COLO829 (cell line): ENCODE measurements around the gene FANCB.

ENCODE experiments used
- DNase-seq: peaks from one replicate; pipeline ENCODE4 v3.0.0; 2012; ENCODE audit warnings: low spot score

The FANCB gene

DNA sequence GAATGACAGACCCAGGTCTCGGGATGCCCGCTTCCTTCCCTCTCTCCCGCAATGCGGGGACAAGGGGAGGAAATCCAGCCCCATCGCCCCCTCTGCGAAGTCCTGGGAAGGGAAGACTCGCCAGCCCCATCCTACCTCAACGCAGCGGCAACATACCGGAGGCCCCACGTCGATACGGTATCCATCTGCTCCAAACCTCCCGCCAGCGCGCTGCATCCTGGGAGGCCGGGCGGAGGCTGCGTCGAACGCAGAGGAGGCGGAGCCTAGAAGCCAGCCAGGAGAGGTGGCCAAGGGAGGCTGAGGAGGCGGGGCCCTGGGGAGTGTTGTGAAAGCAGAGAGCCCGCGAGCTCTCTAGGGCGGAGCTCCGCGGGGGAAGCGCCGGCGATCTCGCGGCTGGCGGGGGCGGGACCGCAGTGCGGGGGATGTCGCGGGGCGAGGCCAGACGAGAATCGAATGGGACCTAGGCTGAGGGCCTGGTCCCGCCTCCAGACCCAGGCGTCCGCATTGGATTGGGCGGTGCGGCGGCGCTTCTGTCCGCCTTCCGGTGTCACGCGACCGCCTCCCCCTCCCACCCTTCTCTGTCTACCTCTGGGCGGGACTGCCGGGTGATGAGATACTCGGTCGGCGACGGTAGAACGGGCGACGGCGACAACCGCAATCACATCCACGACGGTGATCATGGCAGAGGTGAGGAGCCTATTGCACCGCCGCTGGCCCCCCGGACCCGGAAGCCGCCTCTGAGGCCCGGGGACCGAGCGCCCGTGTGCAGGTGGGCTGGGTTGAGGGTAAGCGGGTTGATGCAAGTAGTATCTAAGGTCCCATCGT is at the start of gene FANCB, which contains the start of gene MOSPD2:
FANCB (minus strand) TSS at position 219 of the 825 bp plus-strand sequence. CDS start 7,559 bp downstream, outside the sequence.
MOSPD2 (plus strand) TSS at position 571 of the 825 bp plus-strand sequence; CDS start at position 679, 108 bp downstream.
- DNase-seq, result peak; percentile 89

DNA sequence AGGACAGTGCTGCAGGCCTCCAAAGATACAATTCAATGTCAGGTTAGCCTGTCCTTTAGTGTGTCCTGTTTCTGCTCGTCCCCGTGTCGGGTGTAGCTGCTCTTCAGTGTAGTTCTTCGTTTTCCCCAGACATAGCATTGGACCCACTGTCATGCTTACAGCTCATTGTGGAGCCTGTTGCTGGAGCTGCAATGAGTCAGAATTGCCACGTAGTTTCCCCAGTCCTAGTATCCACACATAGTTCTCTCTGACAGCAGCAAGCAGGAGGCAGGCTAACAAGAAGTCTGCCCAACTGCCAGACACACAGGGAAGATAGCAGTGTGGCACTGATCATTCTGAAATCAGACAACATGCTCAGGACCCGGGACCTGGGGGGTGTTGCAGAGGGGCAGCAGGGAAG is 49.6 kb upstream of the FANCB start:
- DNase-seq, result no peak

DNA sequence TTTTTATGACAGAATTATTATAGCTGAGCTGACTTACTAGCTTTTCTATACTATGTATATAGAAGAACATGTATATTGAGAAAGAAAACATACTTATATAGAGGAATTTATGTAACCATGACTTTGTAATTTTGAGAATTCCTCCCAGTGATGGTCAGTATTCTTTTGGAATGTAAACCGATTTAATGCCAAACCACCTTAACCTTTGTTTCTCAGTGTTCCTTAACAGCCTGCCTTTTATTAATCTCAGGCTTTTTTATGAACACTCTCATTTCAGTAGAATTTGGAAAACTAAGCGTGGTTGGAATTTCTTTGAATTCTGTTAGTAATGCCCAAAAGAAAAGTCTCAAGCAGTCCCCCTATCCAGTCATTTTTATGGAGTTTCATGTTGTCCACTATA is 47.3 kb upstream of the FANCB start:
- no peak for DNase-seq

DNA sequence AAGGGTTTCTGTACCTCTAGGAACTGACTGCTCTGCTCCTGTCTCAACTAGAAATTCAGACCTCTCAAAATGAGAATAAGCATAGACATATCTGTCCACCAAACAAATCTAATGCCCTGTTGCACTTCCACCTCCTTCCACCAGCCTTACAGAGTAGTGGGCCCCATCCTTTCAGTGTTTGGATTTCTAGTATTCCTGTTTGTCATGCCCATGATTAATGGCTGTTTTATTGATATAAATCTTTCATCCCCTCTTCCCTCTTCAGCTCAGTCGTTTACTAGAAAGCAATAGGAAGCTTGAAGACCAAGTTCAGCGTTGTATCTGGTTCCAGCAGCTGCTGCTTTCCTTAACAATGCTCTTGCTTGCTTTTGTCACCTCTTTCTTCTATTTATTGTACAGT is 46.5 kb upstream of the FANCB start:
- DNase-seq, result no peak

DNA sequence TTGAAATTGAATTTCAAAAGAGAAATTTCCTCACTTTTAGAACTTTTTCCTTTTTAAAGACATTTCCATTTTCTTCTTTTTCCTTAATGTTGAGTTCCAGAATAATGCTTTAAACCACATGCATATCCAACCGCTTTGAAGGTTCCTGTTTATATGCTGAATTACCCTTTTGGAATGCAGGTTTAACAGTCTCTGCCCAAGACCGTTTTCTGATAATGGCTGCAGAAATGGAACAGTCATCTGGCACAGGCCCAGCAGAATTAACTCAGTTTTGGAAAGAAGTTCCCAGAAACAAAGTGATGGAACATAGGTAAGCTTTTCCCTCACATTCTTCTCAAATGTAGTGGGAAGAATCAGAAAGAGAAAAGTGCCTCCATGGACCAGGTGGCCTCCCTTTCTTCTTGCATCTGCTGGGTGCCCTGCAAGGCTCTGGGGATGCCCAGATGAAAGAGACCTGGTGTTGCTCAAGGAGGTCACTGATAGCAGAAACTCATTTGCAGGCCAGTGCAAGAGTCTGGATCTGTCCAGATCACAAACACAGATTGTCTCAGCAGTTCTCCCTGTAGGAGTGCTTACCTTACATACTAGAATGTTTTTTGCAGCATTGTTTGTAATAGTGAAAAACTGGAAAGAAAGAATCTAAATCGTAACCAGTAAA is 43.3 kb upstream of the FANCB start:
- no peak for DNase-seq

DNA sequence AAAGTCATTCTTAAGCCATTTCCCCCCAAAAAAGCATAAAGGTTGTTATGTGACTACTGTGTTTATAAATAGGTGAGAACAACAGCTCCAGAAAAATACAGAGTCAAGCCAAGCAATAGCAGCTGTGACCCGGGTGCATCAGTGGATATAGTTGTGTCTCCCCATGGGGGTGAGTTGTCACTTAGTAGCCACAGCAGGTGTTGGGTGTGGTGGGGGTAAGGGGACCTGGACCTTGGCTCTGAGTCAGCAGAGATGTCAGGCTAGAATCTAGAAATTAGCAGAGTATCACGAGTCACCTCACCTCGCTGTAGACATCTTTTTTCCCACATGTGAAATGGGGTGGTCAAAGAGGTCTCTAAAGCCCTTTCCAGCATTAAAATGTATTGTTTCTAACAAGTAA is 42.7 kb upstream of the FANCB start:
- no peak for DNase-seq

DNA sequence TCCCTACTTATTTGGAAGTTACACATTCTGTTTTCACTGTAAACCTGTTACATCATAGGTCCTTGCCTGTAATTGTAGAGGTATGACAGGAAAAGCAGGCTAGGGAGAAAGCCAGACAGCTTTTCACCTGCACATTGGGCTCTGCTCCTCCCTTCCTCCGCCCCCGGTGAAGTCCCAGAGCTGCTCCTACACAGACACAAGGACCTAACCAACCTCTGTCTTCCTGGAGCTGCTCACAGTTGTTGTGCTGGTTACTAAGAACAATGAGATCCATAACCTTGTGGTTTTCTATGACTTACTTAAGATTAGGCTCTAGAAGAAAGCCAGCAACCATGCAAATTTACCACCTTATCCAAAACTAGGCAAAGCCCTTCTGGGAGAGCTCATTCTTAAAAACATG is 40.4 kb upstream of the FANCB start:
- DNase-seq, result no peak

DNA sequence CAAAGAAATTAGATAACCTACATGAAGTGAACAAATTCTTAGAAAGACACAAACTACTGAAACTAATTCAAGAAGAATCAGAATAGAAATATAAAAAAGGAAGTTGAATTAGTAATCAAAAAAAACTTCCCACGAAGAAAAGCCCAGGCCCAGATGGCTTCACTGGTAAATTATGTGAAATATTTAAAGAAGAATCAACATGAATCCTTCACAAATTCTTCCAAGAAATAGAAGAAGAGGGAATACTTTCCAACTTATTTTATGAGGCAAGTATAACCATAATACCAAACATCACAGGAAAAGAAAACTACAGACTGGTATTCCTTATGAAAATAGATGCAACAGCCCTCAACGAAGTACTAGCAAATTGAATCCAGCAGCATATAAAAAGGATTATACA is 31.0 kb upstream of the FANCB start:
- DNase-seq, result no peak

DNA sequence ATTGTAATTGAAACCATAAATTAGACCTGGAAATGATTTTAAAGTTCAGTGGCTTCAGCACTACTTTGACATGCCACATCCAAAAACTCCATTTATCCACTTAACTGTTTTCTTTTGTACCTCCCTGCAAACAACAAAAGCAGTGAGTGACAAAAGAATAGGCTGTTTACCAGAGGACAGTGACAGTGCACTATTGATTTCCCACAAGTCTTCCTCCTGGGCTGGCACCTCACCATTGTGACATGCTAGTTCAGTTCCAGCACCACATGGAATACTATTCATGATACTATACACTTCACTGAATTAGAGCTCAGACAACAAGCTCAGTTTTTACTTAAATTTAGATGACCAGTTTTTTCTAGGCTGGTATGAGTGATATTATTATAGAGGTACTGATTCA is 29.7 kb upstream of the FANCB start:
- no peak for DNase-seq

DNA sequence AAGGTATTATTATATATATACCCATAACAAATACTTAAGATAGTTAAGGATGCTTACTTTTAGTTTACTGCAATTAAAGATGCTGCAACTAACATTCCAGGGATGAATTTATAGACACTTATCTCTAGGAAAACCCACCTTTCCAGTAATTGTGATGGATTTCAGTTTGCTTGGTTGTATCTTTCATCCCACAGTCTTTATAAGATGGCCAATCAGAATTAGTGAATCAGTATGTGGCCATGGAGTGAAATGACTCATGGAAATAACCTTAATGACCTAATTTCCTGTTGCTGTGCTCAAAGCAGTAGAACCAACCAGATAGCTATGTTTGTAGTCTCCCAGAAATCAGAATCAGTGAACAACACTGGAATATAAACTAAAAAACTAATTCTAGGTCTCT is 26.7 kb upstream of the FANCB start:
- peak; percentile 42 for DNase-seq

DNA sequence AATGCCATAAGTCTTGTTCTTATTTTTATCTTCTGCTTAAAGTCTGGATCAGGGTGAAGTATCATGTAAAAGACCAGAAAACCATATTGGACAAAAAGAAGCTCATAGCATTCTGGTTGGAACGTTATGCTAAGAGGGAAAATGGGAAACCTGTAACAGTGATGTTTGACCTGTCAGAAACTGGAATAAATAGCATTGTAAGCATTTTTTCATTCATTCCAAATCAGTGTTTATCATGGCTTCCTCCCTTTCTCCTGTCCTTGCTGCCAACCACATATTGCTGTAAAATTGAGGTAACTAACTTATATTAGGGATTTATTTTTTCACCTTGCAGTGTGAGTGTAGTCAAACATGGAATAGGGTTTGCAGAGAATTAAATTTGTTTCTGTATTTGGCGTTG is 24.2 kb upstream of the FANCB start:
- no peak for DNase-seq

DNA sequence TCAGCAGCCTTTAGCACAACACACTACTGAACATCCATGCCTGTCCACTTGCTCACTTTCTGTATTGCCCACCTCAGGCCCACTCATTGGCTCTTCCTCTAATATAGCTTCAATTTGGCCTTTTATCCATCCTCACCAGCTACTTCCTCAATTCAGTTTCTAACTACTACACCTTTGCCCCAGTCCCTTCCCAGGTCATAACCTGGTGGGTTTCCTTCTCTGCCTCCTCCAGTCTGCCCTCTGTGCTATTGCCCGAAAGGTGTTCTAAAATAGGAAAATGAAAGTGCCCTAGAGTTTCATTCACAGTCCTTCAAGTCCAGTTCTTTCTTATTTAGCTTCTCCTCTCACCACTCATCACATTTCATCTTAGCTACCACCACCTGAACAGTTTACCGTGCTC is 23.4 kb upstream of the FANCB start:
- no peak for DNase-seq

DNA sequence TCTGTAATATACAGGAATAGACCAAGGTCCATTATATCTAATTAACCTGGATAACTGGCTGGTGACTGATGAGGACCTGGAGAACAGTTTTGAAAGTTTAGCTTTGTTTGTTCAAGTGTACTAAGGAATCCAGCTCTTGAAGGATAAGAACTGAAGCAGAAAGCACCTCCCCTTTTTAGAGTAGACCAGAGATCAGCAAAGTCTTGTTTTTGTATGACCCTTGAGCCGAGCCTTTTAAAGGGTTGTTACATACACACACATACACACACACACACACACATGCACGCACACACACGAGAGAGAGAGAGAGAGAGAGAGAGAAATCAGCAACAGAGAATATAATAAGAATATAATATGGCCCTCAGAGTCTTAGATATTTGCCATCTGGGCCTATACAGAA is 13.4 kb upstream of the FANCB start:
- no peak for DNase-seq

DNA sequence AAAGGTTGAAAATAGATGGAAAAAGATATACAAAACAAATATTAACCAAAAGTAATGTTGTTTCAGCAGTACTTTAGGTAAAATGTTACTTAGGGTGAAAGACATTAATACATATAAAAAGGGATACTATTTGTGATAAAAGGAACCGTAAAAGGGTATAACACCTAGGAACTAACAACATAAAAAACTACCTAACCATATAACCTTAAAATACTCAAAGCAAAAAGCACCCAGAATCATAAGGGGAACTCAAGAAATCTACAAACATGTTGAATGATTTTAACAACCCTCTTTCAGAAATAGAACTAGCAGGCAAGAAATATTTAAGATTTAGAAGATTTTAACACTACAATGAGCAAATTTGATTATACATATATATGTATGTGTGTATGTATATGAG is 11.8 kb upstream of the FANCB start:
- DNase-seq, result no peak

DNA sequence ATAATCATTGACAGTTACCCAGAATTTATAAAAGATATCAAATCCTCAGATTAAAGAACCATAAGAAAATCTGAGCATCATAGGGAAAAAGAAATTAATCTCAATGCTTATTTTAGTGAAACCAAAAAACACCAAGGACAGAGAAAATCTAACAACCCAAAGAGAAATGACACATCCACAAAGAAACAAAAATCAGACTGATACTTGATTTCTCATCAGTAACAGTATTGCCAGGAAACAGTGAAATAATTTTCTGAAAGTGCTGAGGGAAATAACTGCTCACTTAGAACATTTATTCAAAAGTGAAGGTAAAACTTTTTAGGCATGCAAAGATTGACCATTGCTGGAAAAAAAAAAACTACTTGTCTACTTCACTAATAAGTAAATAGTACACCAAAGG is 11.0 kb upstream of the FANCB start:
- no peak for DNase-seq

DNA sequence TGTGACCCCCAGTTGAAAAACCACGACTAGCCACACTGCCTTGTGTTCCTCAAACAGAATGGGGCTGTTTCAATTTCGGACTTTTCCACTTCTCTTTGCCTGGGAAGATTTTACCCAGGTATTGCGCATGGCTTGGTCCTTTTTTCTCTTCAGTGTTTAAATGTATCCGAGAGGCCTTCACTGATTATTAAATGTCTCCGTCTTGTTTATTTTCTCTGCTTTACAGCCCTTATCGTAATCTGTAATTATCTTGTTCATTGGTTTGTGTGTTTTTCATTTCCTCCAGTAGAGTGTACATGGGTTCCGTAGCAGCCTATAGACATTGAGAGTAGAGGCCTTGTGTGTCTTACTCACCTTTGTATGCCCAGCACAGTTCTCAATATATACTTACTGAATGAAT is 2.8 kb upstream of the FANCB start:
- DNase-seq, result no peak

DNA sequence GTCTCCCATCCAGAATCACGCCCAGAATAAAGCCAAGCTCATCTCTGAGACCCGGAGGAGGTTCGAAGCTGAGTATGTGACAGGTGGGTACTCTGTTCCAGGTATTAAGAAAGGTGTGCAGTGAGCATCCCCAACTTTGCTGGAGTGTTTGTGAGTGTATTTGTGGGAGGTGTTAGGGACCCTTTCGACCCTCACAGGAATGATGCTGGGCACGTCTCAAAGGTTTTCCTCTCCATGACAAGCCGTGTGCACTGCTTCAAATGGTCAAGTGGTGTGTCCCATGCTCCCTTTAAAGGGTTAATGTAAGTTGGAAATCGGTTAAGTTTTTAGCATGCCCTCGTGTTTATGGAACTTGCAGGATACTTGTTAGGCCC is 794 bp upstream of the FANCB start:
- DNase-seq, result no peak

DNA sequence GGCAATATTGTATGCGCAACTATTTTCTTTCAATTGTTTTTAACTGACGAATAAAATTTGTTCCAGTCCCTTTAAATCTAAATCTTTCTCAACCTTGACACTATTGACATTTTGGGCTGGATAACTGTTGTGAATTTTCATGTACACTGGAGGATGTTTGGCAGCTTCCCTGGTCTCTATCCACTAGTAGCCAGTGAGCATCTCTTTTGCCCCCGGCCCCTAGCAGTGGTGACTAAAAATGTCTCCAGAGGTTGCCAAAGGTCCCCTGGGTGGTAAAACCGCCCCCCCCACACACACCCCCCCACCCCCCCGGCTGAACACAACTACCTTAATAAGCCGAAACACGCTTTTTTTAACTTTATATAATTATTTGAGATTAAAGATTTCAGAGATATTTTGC is 514 bp downstream of the FANCB start:
- DNase-seq, result no peak

DNA sequence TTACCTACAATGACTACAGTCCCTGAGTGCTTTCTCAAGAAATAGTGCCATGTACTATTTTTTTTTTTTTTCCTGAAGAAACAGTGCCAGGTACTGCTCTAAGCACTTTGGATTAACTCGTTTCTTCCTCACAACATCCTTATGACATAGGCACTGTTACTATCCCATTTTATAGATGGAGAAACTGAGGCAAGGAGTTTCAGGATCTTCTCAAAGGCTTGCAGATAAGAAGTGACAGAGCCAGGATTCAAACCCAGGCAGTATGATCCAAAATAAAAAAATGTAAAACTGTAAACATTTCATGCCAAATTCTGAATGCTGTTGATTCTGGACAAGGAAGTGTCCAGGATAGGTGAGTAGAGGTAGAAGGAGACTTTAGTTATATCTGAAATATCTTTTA is 1.1 kb downstream of the FANCB start:
- no peak for DNase-seq

DNA sequence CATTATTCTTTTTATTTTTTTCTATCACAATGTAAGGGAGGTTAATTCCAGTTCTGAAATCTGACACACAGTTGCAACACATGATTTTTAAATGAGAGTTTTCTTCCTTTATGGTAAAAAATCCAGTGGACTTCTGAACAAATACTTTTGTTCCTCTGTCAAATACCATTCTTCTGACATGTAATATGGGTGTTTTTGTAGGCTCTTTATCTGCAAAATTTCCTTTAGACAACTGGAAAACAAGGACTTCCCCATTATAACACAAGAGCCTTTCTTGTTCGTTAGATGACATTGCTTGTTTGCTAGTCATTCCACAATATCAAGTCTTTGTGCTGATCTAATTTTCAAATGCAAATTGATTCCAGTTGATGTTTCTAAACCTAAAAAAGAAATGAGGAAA is 7.7 kb downstream of the FANCB start:
- DNase-seq, result peak; percentile 17

DNA sequence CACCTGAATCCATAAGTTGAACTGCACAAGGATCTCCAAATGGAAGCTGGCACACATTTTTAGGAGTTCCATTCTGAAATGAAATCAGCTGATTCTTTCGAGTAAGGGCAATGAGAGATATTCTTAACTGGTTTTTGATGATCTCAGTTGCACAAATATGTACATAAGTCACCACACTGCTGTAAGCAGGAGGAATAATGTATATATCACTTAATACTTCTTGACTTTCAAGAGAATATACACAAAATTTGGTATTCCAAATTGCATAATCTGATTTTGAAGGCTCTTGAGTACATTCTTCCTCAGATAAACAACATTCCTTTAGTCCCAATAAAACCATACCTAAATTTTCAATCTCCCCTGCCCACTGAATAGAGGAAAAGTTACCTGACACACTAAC is 8.2 kb downstream of the FANCB start:
- no peak for DNase-seq

DNA sequence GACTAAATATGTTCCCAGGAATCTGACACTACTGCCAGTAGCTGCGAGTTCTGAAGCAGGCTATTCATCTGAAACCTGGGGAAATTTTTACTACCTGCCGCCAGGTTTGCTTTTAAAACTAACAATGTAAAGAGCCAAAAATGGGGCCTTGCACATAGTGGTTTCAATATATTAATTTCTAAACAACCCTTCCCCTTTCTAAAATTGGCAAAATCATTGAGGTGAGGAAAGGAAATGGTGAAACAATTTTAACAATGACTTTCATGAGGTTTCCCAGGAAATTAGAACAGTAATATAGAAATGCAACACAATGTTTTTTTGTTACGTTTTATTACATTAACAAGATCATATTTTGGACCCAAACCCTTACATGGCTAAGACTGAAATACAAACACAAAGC is 21.3 kb downstream of the FANCB start:
- DNase-seq, result no peak

DNA sequence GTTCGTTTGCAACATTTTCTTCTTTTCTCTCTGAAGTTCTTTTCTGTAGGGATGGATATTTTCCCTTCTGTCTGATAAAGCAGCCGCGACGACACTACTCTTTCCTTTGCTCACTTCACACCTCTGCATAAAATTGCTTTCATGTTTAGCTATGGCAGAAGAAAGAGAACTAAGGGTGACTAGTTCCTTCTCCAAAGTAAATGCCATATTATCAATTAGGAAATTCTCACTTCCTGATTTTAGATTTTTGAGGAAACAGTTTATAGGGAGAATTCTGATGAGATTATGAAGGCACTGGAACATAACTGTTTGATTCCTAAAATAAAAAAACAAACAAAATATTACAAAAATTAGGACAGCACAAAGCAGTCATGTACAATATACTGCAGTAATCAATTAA is 29.2 kb downstream of the FANCB start:
- no peak for DNase-seq

DNA sequence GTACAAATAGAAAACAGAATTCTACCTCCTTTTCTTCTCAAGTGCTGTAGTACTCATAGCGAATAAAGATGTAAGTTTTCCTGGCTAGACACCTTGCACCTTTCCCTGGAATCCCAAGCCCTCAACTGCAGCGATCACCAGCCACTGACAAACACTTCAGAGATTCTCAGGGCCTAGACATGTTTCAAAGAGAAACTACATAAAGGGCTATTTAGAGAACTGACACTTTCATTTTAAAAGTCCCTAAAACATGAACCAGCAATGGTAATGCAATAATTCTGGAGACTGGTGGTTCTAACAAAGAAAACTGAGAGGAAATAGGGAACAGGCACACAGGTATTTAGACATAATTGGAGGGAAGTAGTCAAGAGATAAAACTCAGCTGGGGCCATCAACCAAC is 35.7 kb downstream of the FANCB start:
- no peak for DNase-seq
